GM12864 (cell line): ENCODE data around the gene IFNLR1.

Source experiments
- DNase-seq: peaks from one replicate; pipeline ENCODE4 v3.0.0-alpha.2; 2011; ENCODE audit warnings: low read depth
- H3K4me3 ChIP-seq: 2 replicates; pipeline ENCODE4 v1.5.1; 2011; ENCODE audit warnings: mild to moderate bottlenecking, low read depth, low read length, control low read depth
- TF ChIP-seq, protein P1 (sequence below): IDR thresholded peaks from 2 replicates; pipeline ENCODE4 v1.5.1; 2011; ENCODE audit warnings: low read depth, mild to moderate bottlenecking, moderate library complexity, low read length, control low read depth, inconsistent platforms; ENCODE audit errors: missing control alignments

IFNLR1 gene

GRCh38 chr1:24179251-24179840, 7.7 kb downstream of the IFNLR1 start:
- no peak for DNase-seq
- no peak overlapping the region for H3K4me3 ChIP-seq
- TF ChIP-seq, protein P1, sequence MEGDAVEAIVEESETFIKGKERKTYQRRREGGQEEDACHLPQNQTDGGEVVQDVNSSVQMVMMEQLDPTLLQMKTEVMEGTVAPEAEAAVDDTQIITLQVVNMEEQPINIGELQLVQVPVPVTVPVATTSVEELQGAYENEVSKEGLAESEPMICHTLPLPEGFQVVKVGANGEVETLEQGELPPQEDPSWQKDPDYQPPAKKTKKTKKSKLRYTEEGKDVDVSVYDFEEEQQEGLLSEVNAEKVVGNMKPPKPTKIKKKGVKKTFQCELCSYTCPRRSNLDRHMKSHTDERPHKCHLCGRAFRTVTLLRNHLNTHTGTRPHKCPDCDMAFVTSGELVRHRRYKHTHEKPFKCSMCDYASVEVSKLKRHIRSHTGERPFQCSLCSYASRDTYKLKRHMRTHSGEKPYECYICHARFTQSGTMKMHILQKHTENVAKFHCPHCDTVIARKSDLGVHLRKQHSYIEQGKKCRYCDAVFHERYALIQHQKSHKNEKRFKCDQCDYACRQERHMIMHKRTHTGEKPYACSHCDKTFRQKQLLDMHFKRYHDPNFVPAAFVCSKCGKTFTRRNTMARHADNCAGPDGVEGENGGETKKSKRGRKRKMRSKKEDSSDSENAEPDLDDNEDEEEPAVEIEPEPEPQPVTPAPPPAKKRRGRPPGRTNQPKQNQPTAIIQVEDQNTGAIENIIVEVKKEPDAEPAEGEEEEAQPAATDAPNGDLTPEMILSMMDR = no peak

GRCh38 chr1:24178407-24178806, 8.7 kb downstream of the IFNLR1 start:
- no peak overlapping the region for H3K4me3 ChIP-seq
- DNase-seq = no peak
- TF ChIP-seq, protein P1 = no peak

DNA sequence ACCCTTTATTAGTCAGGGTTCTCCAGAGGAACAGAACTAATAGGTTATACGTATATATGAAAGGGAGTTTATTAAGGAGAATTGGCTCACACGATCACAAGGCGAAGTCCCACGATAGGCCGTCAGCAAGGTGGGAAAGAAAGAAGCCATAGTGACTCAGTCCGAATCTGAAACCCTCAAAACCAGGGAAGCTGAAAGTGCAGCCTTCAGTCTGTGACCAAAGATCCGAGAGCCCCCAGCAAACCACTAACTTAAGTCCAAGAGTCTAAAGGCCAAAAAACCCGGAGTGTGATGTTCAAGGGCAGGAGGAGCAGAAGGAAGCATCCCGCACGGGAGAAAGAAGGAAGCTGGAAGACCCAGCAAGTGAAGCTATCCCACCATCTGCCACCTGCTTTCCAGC, 9.9 kb downstream of the IFNLR1 start:
- TF ChIP-seq, protein P1 = no peak
- DNase-seq = no peak
- H3K4me3 ChIP-seq = no peak overlapping the region

DNA sequence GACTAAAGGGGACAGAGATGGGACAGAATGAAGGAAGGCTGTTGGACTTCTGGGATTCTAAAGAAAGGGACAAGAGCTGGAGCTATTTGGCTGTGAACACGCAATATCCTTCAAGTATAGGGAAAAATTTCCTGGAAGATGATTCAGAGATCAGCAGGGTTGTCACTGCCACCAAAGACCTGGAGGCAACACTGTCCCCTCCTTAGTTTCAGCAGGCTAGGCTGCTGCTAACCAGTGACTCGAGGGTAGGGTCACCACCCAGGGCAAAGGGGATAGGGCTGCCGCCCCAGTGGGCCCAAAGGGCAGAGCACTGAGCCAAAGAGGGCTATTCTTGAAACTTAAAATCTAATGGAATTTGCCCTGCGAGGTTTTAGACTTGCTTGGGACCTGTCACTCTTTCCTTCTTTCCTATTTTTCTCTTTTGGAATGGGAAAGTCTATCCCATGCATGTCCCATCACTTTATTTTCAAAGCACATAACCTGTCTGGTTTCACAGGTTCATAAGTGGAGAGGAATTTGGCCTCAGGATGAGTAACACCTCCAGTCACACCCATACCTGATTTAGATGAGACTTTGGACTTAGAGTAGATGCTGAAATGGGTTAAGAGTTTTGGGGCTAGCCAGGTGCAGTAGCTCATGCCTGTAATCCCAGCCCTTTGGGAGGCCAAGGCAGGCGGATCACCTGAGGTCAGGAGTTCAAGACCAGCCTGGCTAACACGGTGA, 11.9 kb downstream of the IFNLR1 start:
- TF ChIP-seq, protein P1 = no peak
- DNase-seq = no peak
- H3K4me3 ChIP-seq = no peak overlapping the region

- TF ChIP-seq, protein P1 = no peak
- H3K4me3 ChIP-seq = no peak overlapping the region
- DNase-seq = no peak
These were observed 13.2 kb downstream of the IFNLR1 start for GRCh38 chr1:24173638-24174575.

GRCh38 chr1:24172598-24172997, 14.5 kb downstream of the IFNLR1 start:
- DNase-seq = no peak
- H3K4me3 ChIP-seq = no peak overlapping the region
- TF ChIP-seq, protein P1 = no peak
